Liver (tissue), 9 donors: ENCODE measurements around the gene CPED1. TPM values are rescaled to one million over a fixed set of nuclear protein-coding genes. Genes with fewer than 3 reads are reported as not detected.

ENCODE experiments used
- DNase-seq: peaks from one replicate; pipeline ENCODE4 v3.0.0-alpha.2; 2017; ENCODE audit warnings: low spot score
- H3K27ac ChIP-seq, 2 donors: one replicate each; pipeline ENCODE4 v1.7.0; 2013; ENCODE audit warnings: inconsistent platforms in 2 of 2, low read length in 2 of 2, control low read depth in 1 of 2, low read depth in 1 of 2, mild to moderate bottlenecking in 1 of 2
- H3K27me3 ChIP-seq, 4 donors: one replicate each; pipeline versions ENCODE4 v1.6.1 to v1.7.0; 2013; ENCODE audit warnings: low read length in 3 of 4, inconsistent platforms in 1 of 4, mild to moderate bottlenecking in 1 of 4, moderate library complexity in 1 of 4; ENCODE audit not compliant: control insufficient read depth in 4 of 4, insufficient read depth in 4 of 4
- H3K36me3 ChIP-seq, 4 donors: one replicate each; pipeline versions ENCODE4 v1.6.1 to v1.7.0; 2013; ENCODE audit warnings: low read length in 3 of 4, mild to moderate bottlenecking in 3 of 4, low read depth in 1 of 4, moderate library complexity in 1 of 4; ENCODE audit not compliant: control insufficient read depth in 4 of 4, insufficient read depth in 3 of 4
- H3K4me1 ChIP-seq, 4 donors: one replicate each; pipeline versions ENCODE4 v1.6.1 to v1.7.0; 2013; ENCODE audit warnings: low read length in 3 of 4, mild to moderate bottlenecking in 3 of 4, moderate library complexity in 1 of 4; ENCODE audit not compliant: control insufficient read depth in 4 of 4, insufficient read depth in 4 of 4
- H3K4me3 ChIP-seq, 3 donors: one replicate each; pipeline versions ENCODE4 v1.6.1 to v1.7.0; 2013; ENCODE audit warnings: low read length in 3 of 3, control low read depth in 1 of 3, low read depth in 1 of 3, mild to moderate bottlenecking in 1 of 3
- H3K9ac ChIP-seq, 2 donors: one replicate each; pipeline ENCODE4 v1.7.0; 2013; ENCODE audit warnings: low read length in 2 of 2, mild to moderate bottlenecking in 2 of 2, moderate library complexity in 2 of 2, control low read depth in 1 of 2, low read depth in 1 of 2
- H3K9me3 ChIP-seq, 4 donors: one replicate each; pipeline versions ENCODE4 v1.6.1 to v1.7.0; 2013; ENCODE audit warnings: low read length in 3 of 4; ENCODE audit not compliant: control insufficient read depth in 4 of 4
- ATF3 ChIP-seq: IDR thresholded peaks from 2 replicates; pipeline ENCODE4 v1.6.1; 2016; ENCODE audit warnings: antibody characterized with exemption
- CTCF ChIP-seq: fragments of 150-350 bp; IDR thresholded peaks from 2 replicates; pipeline ENCODE4 v1.5.1; 2017; ENCODE audit warnings: improper control_type of control experiment, low read depth, low read length; ENCODE audit not compliant: missing input control
- EGR1 ChIP-seq, 2 donors: IDR thresholded peaks; 2 replicates each; pipeline ENCODE4 v1.6.1; 2016 to 2018; ENCODE audit warnings: antibody characterized with exemption in 2 of 2, low read depth in 2 of 2
- FOXA1 ChIP-seq: IDR thresholded peaks from 2 replicates; pipeline ENCODE4 v1.6.1; 2016; ENCODE audit warnings: antibody characterized with exemption
- FOXA2 ChIP-seq: IDR thresholded peaks from 2 replicates; pipeline ENCODE4 v1.6.1; 2016; ENCODE audit warnings: antibody characterized with exemption
- GABPA ChIP-seq, 2 donors: IDR thresholded peaks in 1 of 2; conservative IDR thresholded peaks in 1 of 2; 2 replicates each; pipeline ENCODE4 v1.6.1; 2016; ENCODE audit warnings: antibody characterized with exemption in 2 of 2, mild to moderate bottlenecking in 1 of 2, moderate library complexity in 1 of 2
- HNF4A ChIP-seq, 2 donors: conservative IDR thresholded peaks; 2 replicates each; pipeline ENCODE4 v1.6.1; 2016; ENCODE audit warnings: antibody characterized with exemption in 2 of 2, mild to moderate bottlenecking in 2 of 2
- HNF4G ChIP-seq: IDR thresholded peaks from 2 replicates; pipeline ENCODE4 v1.6.1; 2016; ENCODE audit warnings: antibody characterized with exemption
- JUND ChIP-seq, 2 donors: IDR thresholded peaks; 2 replicates each; pipeline ENCODE4 v1.6.1; 2016; ENCODE audit warnings: antibody characterized with exemption in 2 of 2
- MAX ChIP-seq: IDR thresholded peaks from 2 replicates; pipeline ENCODE4 v1.6.1; 2016; ENCODE audit warnings: antibody characterized with exemption
- NR2F2 ChIP-seq: IDR thresholded peaks from 2 replicates; pipeline ENCODE4 v1.6.1; 2016; ENCODE audit warnings: antibody characterized with exemption
- RAD21 ChIP-seq, 2 donors: IDR thresholded peaks; 2 replicates each; pipeline ENCODE4 v1.6.1; 2016; ENCODE audit warnings: antibody characterized with exemption in 2 of 2, mild to moderate bottlenecking in 2 of 2
- REST ChIP-seq: IDR thresholded peaks from 2 replicates; pipeline ENCODE4 v1.6.1; 2016; ENCODE audit warnings: antibody characterized with exemption, mild to moderate bottlenecking
- RXRA ChIP-seq, 2 donors: IDR thresholded peaks; 2 replicates each; pipeline ENCODE4 v1.6.1; 2017 to 2018; ENCODE audit warnings: antibody characterized with exemption in 2 of 2, mild to moderate bottlenecking in 1 of 2
- SP1 ChIP-seq: IDR thresholded peaks from 2 replicates; pipeline ENCODE4 v1.6.1; 2018; ENCODE audit warnings: antibody characterized with exemption, mild to moderate bottlenecking
- TAF1 ChIP-seq: conservative IDR thresholded peaks from 2 replicates; pipeline ENCODE4 v1.6.1; 2016; ENCODE audit warnings: antibody characterized with exemption, mild to moderate bottlenecking
- YY1 ChIP-seq: IDR thresholded peaks from 2 replicates; pipeline ENCODE4 v1.6.1; 2016; ENCODE audit warnings: antibody characterized with exemption, mild to moderate bottlenecking
- ZBTB33 ChIP-seq: IDR thresholded peaks from 2 replicates; pipeline ENCODE4 v1.6.1; 2016; ENCODE audit warnings: antibody characterized with exemption
- WGBS: extraction: QIAGEN DNeasy Blood & Tissue Kit; methylation state at CpG from one replicate; pipeline ENCODE4 v1.1.7; 2013; 5-methylcytosine and 5-hydroxymethylcytosine counted together
- polyA plus RNA-seq, 2 donors: library from polyadenylated mRNA; stranded (reverse) in 1 of 2; unstranded in 1 of 2; fragments of 200-250 nt in 1 of 2; fragments of >200 nt in 1 of 2; fragmentation: Nextera tagmentation in 1 of 2; extraction: Ambion mirVana in 1 of 2; gene quantifications; one replicate each; pipeline versions ENCODE4 v1.2.1 to v1.2.3, GENCODE V29; 2013 to 2015
- total RNA-seq, 2 donors: library from RNA; depleted of rRNA; stranded (reverse); fragments of >200 nt; gene quantifications; one replicate each; pipeline ENCODE4 v1.2.3, GENCODE V29; 2014
- donor health status: healthy.
- donor health status: healthy.
- donor health status: healthy.
- donor health status: healthy.
- donor health status: healthy.

CPED1 gene
- total and polyA plus RNA-seq, 4 donors = 8.5 to 58.0 (median 14.6) TPM

- TF ChIP-seq EGR1 (IDR thresholded peaks at IDR 0.05; ENCODE audit: low read depth in 2 of 2) (no peak), YY1 (no peak), HNF4G (no peak), ZBTB33 (no peak), RAD21 (IDR thresholded peaks at IDR 0.05) (no peak), MAX (no peak), GABPA (IDR thresholded peaks at IDR 0.05 in 1 of 2, conservative IDR thresholded peaks at IDR 0.05 in 1 of 2) (no peak), TAF1 (no peak), CTCF (no peak), ATF3 (no peak), REST (no peak), RXRA (IDR thresholded peaks at IDR 0.05) (no peak), JUND (IDR thresholded peaks at IDR 0.05) (no peak), NR2F2 (no peak), FOXA1 (no peak), FOXA2 (no peak), HNF4A (conservative IDR thresholded peaks at IDR 0.05) (no peak), SP1 (no peak)
- no peak overlapping the region for H3K27ac ChIP-seq
- DNase-seq = no peak
- no peak overlapping the region for H3K9ac ChIP-seq
- no peaks in the 10 kb centered on the region for H3K9me3 ChIP-seq
- peaks cover under 1 to 9% (median 6%) of the 10 kb centered on the region in 4 donors for H3K36me3 ChIP-seq
- peaks cover 0 to 5% (median 0%) of the 10 kb centered on the region in 4 donors for H3K4me1 ChIP-seq
- WGBS = 92% methylated on average over 2 of the region's 2 CpGs
- H3K27me3 ChIP-seq = no peaks in the 10 kb centered on the region
- H3K4me3 ChIP-seq = no peak overlapping the region
These were observed 163.3 kb downstream of the CPED1 start for GRCh38 chr7:121151774-121152221.
